ENCODE data around the gene LSM8.

GRCh38 chr7:118153551-118154177, 30.3 kb upstream of the LSM8 start:
- no peak for TF ChIP-seq SUZ12 (IDR thresholded peaks at IDR 0.05; ENCODE audit: extremely low read depth, insufficient read depth, insufficient read length)
- TF ChIP-seq ZNF274 (IDR thresholded peaks at IDR 0.05; ENCODE audit: low read depth, low read length) = no peak
